ENCODE results near the gene TMED1. TPM values are rescaled to one million over a fixed set of nuclear protein-coding genes. Genes with fewer than 3 reads are reported as not detected.

Gene TMED1
- total and polyA plus RNA-seq, 2 donors from 2014 or later, result 36.0 to 60.6 TPM

DNA sequence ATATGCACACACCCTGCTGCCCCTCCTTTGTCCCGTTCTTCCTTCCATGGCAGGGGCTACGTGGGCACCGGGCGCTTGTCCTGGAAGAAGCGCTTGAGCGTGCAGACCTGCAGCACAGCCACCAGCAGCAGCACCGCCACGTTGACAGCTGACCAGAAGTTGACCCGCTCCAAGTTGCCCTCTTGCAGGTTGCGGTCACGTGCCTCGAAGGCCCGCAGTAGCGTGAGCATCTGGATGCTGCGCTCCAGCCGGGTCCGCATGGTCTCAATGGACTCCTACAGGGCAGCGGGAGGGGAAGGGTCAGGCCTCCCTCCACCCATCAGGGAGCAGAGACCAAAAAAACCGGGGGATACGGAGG lies 3.1 kb downstream of the TMED1 start:
- intact Hi-C loops (cut with DNase I), result no loop called here
- Histone ChIP-seq H3K9ac (ENCODE audit: low read length in 3 of 3) (no peak overlapping the region), H3K9me3 (ENCODE audit: control insufficient read depth in 2 of 3, insufficient read depth in 1 of 3, low read length in 3 of 3) (peaks cover 0 to 7% (median 0%) of the 10 kb centered on the region in 3 donors), H3K27ac (ENCODE audit: low read depth in 2 of 2, low read length in 2 of 2) (no peak overlapping the region), H3K4me3 (ENCODE audit: low read length in 3 of 3) (no peak overlapping the region), H3K4me1 (ENCODE audit: control insufficient read depth in 2 of 3, insufficient read depth in 2 of 3, low read depth in 1 of 3, low read length in 3 of 3) (peaks cover 0 to 10% (median 9%) of the 10 kb centered on the region in 3 donors), H3K36me3 (ENCODE audit: control insufficient read depth in 2 of 3, insufficient read depth in 3 of 3, low read length in 3 of 3) (peaks cover 0 to 27% (median 8%) of the 10 kb centered on the region in 3 donors), H3K27me3 (ENCODE audit: control insufficient read depth, insufficient read depth, low read length) (no peaks in the 10 kb centered on the region)
- no peak for FAIRE-seq
- peak in 1 of 5 donors; percentile 80 for DNase-seq
- TF ChIP-seq, protein P1, sequence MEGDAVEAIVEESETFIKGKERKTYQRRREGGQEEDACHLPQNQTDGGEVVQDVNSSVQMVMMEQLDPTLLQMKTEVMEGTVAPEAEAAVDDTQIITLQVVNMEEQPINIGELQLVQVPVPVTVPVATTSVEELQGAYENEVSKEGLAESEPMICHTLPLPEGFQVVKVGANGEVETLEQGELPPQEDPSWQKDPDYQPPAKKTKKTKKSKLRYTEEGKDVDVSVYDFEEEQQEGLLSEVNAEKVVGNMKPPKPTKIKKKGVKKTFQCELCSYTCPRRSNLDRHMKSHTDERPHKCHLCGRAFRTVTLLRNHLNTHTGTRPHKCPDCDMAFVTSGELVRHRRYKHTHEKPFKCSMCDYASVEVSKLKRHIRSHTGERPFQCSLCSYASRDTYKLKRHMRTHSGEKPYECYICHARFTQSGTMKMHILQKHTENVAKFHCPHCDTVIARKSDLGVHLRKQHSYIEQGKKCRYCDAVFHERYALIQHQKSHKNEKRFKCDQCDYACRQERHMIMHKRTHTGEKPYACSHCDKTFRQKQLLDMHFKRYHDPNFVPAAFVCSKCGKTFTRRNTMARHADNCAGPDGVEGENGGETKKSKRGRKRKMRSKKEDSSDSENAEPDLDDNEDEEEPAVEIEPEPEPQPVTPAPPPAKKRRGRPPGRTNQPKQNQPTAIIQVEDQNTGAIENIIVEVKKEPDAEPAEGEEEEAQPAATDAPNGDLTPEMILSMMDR (IDR thresholded peaks at IDR 0.05; ENCODE audit: borderline replicate concordance, extremely low read depth, insufficient read depth), result no peak

DNA sequence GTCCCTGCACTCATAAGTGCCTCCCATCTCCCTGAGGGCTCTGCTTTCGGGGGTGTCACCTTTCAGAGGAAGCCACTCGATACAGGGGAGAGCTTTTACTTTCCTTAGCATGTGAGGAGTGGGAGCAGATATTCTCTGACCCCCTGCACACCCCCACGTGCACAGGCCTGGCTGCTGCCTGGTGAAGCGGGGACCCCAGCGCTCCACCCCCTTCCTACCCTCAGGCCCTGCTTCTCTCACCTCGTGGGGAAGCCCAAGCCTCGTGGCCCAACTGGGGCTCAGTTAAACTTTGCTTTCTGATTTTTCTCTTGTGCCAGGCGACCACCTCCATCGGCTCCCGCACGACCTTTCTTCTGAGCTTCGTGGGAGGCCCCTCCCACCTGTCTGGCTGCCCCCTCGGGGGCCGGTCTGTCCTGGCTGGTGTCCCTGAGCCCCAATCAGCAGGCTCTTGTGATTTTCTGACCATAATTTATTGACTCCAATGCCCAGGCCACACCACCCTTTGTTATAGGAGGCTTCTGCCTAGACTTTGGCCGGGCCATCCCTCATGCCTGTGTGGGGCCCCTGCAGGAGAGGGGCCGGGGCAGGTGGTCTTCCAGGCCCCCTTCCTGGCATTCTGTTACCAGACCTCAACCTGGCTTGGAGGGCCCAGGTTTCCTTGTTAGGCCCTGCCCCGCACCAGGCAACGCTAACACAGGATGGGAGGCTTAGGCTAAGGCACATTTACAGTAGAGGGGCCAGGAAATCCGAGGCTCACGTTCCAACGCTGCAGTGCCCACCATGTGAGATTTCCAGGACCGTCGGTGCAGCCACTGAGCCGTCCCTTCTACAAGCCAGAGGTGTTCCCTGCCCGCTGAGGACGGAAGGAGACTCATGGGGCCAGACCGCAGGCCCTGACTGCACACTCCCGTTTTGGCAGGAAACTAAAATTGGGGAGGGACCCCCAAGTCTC lies 3.7 kb downstream of the TMED1 start:
- no peak overlapping the region for H3K27ac ChIP-seq (ENCODE audit: low read depth in 2 of 2, low read length in 2 of 2)
- TF ChIP-seq, protein P1 (IDR thresholded peaks at IDR 0.05; ENCODE audit: borderline replicate concordance, extremely low read depth, insufficient read depth), result no peak
- H3K4me1 ChIP-seq (ENCODE audit: control insufficient read depth in 2 of 3, insufficient read depth in 2 of 3, low read depth in 1 of 3, low read length in 3 of 3), result peaks cover 0 to 10% (median 9%) of the 10 kb centered on the region in 3 donors
- H3K4me3 ChIP-seq (ENCODE audit: low read length in 3 of 3), result no peak overlapping the region
- H3K36me3 ChIP-seq (ENCODE audit: control insufficient read depth in 2 of 3, insufficient read depth in 3 of 3, low read length in 3 of 3), result peaks cover 0 to 27% (median 8%) of the 10 kb centered on the region in 3 donors
- DNase-seq (peak; percentile 57 to 73 (median 63)), FAIRE-seq (no peak)
- no peak overlapping the region for H3K9ac ChIP-seq (ENCODE audit: low read length in 3 of 3)
- intact Hi-C loops (cut with DNase I), result no loop called here
- H3K27me3 ChIP-seq (ENCODE audit: control insufficient read depth, insufficient read depth, low read length), result no peaks in the 10 kb centered on the region
- H3K9me3 ChIP-seq (ENCODE audit: control insufficient read depth in 2 of 3, insufficient read depth in 1 of 3, low read length in 3 of 3), result peaks cover 0 to 7% (median 0%) of the 10 kb centered on the region in 3 donors

DNA sequence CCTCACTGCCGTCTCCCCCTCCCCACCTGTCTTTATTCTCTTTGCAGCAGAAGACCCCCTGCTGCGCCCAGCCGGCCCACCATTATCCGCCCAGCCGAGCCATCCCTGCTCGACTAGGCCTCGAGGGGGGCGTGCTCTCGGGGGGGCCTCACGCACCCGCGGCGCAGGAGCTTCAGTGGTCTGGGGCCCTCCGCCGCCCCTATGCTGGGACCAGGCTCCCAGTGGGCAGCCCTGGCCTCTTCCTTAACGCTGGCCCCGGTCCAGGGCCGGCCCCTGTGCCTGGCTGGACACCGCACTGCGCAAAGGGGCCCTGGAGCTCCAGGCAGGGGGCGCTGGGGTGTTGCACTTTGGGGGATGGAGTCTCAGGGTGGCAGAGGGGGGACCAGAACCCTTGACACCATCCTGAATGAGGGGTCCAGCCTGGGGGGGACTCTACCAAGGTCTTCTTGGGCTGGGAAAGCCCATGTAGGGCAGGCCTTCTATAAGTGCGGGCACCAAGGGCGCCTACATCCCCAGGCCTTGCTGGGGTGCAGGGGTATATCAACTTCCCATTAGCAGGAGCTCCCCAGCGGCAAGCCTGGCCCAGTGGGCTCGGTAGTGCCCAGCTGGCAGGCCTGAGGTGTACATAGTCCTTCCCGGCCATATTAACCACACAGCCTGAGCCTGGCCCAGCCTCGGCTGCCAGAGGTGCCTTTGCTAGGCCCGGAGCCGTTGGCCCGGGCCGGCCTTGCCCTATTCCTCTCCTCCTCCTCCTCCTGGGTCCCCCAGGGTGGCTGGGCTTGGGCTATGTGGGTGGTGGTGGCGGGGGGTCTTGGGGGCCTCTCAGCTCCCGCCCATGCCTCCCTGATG lies 4.9 kb downstream of the TMED1 start:
- Histone ChIP-seq H3K4me1 (ENCODE audit: control insufficient read depth in 2 of 3, insufficient read depth in 2 of 3, low read depth in 1 of 3, low read length in 3 of 3) (peaks cover 0 to 2% (median 0%) of the 10 kb centered on the region in 3 donors), H3K27ac (ENCODE audit: low read depth in 2 of 2, low read length in 2 of 2) (no peak overlapping the region), H3K4me3 (ENCODE audit: low read length in 3 of 3) (no peak overlapping the region), H3K36me3 (ENCODE audit: control insufficient read depth in 2 of 3, insufficient read depth in 3 of 3, low read length in 3 of 3) (peaks cover 0 to 36% (median 14%) of the 10 kb centered on the region in 3 donors), H3K27me3 (ENCODE audit: control insufficient read depth, insufficient read depth, low read length) (no peaks in the 10 kb centered on the region), H3K9me3 (ENCODE audit: control insufficient read depth in 2 of 3, insufficient read depth in 1 of 3, low read length in 3 of 3) (no peaks in the 10 kb centered on the region), H3K9ac (ENCODE audit: low read length in 3 of 3) (no peak overlapping the region)
- no peak for FAIRE-seq
- intact Hi-C loops (cut with DNase I), result no loop called here
- TF ChIP-seq, protein P1 (IDR thresholded peaks at IDR 0.05; ENCODE audit: borderline replicate concordance, extremely low read depth, insufficient read depth), result no peak
- DNase-seq, result peak in 1 of 5 donors; percentile 54
